Stimulated activated naive B cell treated with anti-CD40 and anti-IgM and Interleukin-4, amounts not matched to agents 10 μg/mL and 1 μg/mL and 100 μg/mL, for 72 hours (primary cell): ENCODE data around the gene GRIP1.

Source experiments
- ATAC-seq, 2 donors: fragments of 150-1000 bp; cut with Tn5 transposase; replicated peaks; 2 replicates each; pipeline ENCODE4 v1.10.0; 2021; ENCODE audit warnings: moderate library complexity in 1 of 2
- DNase-seq: peaks from one replicate; pipeline ENCODE4 v3.0.0; 2021
- H3K27ac Mint-ChIP-seq: one replicate; pipeline ENCODE4 v1.8.0; 2022; ENCODE audit warnings: mild to moderate bottlenecking, mixed read lengths
- H3K27me3 Mint-ChIP-seq, 2 donors: one replicate each; pipeline ENCODE4 v1.8.0; 2022; ENCODE audit warnings: mixed read lengths in 2 of 2
- H3K36me3 Mint-ChIP-seq, 2 donors: one replicate each; pipeline ENCODE4 v1.8.0; 2022; ENCODE audit warnings: mixed read lengths in 2 of 2, mild to moderate bottlenecking in 1 of 2
- H3K4me1 Mint-ChIP-seq, 2 donors: one replicate each; pipeline ENCODE4 v1.8.0; 2022; ENCODE audit warnings: mixed read lengths in 2 of 2, mild to moderate bottlenecking in 1 of 2
- H3K4me3 Mint-ChIP-seq, 2 donors: one replicate each; pipeline ENCODE4 v1.8.0; 2022; ENCODE audit warnings: mild to moderate bottlenecking in 2 of 2, mixed read lengths in 2 of 2, moderate library complexity in 1 of 2
- H3K9me3 Mint-ChIP-seq, 2 donors: one replicate each; pipeline ENCODE4 v1.8.0; 2022; ENCODE audit warnings: mixed read lengths in 2 of 2, mild to moderate bottlenecking in 1 of 2

The GRIP1 gene

GRCh38 chr12:66678338-66679275 lies at the start of gene GRIP1:
TSS of gene GRIP1 (minus strand) at chr12:66679076. CDS start at chr12:66678904, 172 bp downstream.
- Mint-ChIP-seq H3K27ac (no peak within 1 kb of the TSS), H3K9me3 (no peaks in the 10 kb centered on the region), H3K4me1 (peaks cover 16 to 34% of the 10 kb centered on the region in 2 donors), H3K4me3 (no peak within 1 kb of the TSS), H3K27me3 (peaks cover 5 to 9% of the 10 kb centered on the region in 2 donors), H3K36me3 (no peaks in the 10 kb centered on the region)
- DNase-seq = no peak
- ATAC-seq = no peak

- no peak for DNase-seq
- no peak overlapping the region for H3K4me3 Mint-ChIP-seq
- no peaks in the 10 kb centered on the region for H3K9me3 Mint-ChIP-seq
- no peaks in the 10 kb centered on the region for H3K36me3 Mint-ChIP-seq
- no peak for ATAC-seq
- no peak overlapping the region for H3K27ac Mint-ChIP-seq
- H3K4me1 Mint-ChIP-seq = peaks cover 7 to 25% of the 10 kb centered on the region in 2 donors
- no peaks in the 10 kb centered on the region for H3K27me3 Mint-ChIP-seq
These were observed 47.7 kb upstream of the GRIP1 start for GRCh38 chr12:66726556-66726955.

- H3K4me3 Mint-ChIP-seq = no peak overlapping the region
- DNase-seq (no peak), ATAC-seq (no peak)
- no peaks in the 10 kb centered on the region for H3K36me3 Mint-ChIP-seq
- no peak overlapping the region for H3K27ac Mint-ChIP-seq
- no peaks in the 10 kb centered on the region for H3K27me3 Mint-ChIP-seq
- peaks cover 7 to 25% of the 10 kb centered on the region in 2 donors for H3K4me1 Mint-ChIP-seq
- H3K9me3 Mint-ChIP-seq = no peaks in the 10 kb centered on the region
These were observed 46.2 kb upstream of the GRIP1 start for GRCh38 chr12:66725031-66725430.

- Mint-ChIP-seq H3K27me3 (no peaks in the 10 kb centered on the region), H3K27ac (no peak overlapping the region), H3K4me3 (no peak overlapping the region), H3K9me3 (no peaks in the 10 kb centered on the region), H3K36me3 (no peaks in the 10 kb centered on the region), H3K4me1 (peaks cover 7 to 25% of the 10 kb centered on the region in 2 donors)
- DNase-seq (no peak), ATAC-seq (no peak)
These were observed 45.7 kb upstream of the GRIP1 start for GRCh38 chr12:66724616-66725015.

- H3K4me1 Mint-ChIP-seq = peaks cover 7 to 25% of the 10 kb centered on the region in 2 donors
- DNase-seq = no peak
- no peaks in the 10 kb centered on the region for H3K27me3 Mint-ChIP-seq
- no peaks in the 10 kb centered on the region for H3K9me3 Mint-ChIP-seq
- no peak for ATAC-seq
- no peak overlapping the region for H3K4me3 Mint-ChIP-seq
- H3K27ac Mint-ChIP-seq = no peak overlapping the region
- H3K36me3 Mint-ChIP-seq = no peaks in the 10 kb centered on the region
These were observed 45.1 kb upstream of the GRIP1 start for GRCh38 chr12:66724026-66724425.

GRCh38 chr12:66719862-66720261 lies 41.0 kb upstream of the GRIP1 start:
- Mint-ChIP-seq H3K36me3 (peaks cover 1 to 2% of the 10 kb centered on the region in 2 donors), H3K9me3 (peaks cover 3% of the 10 kb centered on the region in 2 donors), H3K4me1 (peaks cover 4 to 10% of the 10 kb centered on the region in 2 donors), H3K27me3 (no peaks in the 10 kb centered on the region), H3K27ac (no peak overlapping the region), H3K4me3 (no peak overlapping the region)
- DNase-seq (no peak), ATAC-seq (no peak)

- H3K4me3 Mint-ChIP-seq = no peak overlapping the region
- no peak overlapping the region for H3K27ac Mint-ChIP-seq
- ATAC-seq (no peak), DNase-seq (no peak)
- H3K27me3 Mint-ChIP-seq = no peaks in the 10 kb centered on the region
- H3K4me1 Mint-ChIP-seq = peaks cover 11 to 16% of the 10 kb centered on the region in 2 donors
- H3K36me3 Mint-ChIP-seq = peaks cover 4 to 5% of the 10 kb centered on the region in 2 donors
- H3K9me3 Mint-ChIP-seq = peaks cover 6% of the 10 kb centered on the region in 2 donors
These were observed 38.3 kb upstream of the GRIP1 start for GRCh38 chr12:66717036-66717673.

GRCh38 chr12:66716522-66716921 lies 37.6 kb upstream of the GRIP1 start:
- DNase-seq (no peak), ATAC-seq (no peak)
- Mint-ChIP-seq H3K4me1 (peaks cover 9 to 16% of the 10 kb centered on the region in 2 donors), H3K9me3 (peaks cover 6% of the 10 kb centered on the region in 2 donors), H3K27ac (no peak overlapping the region), H3K36me3 (peaks cover 4 to 5% of the 10 kb centered on the region in 2 donors), H3K4me3 (no peak overlapping the region), H3K27me3 (no peaks in the 10 kb centered on the region)

GRCh38 chr12:66714709-66715108 lies 35.8 kb upstream of the GRIP1 start:
- Mint-ChIP-seq H3K36me3 (peaks cover 4 to 5% of the 10 kb centered on the region in 2 donors), H3K4me3 (peak overlapping the region; percentile 7 to 22), H3K4me1 (peaks cover 9 to 20% of the 10 kb centered on the region in 2 donors), H3K27ac (no peak overlapping the region), H3K27me3 (no peaks in the 10 kb centered on the region), H3K9me3 (peaks cover 6% of the 10 kb centered on the region in 2 donors)
- no peak for ATAC-seq
- DNase-seq = no peak

GRCh38 chr12:66713984-66714383 lies 35.1 kb upstream of the GRIP1 start:
- Mint-ChIP-seq H3K4me1 (peaks cover 11 to 25% of the 10 kb centered on the region in 2 donors), H3K9me3 (peaks cover 6% of the 10 kb centered on the region in 2 donors), H3K4me3 (peak overlapping the region in 1 of 2 donors; percentile 18), H3K27ac (no peak overlapping the region), H3K27me3 (no peaks in the 10 kb centered on the region), H3K36me3 (peaks cover 4 to 5% of the 10 kb centered on the region in 2 donors)
- DNase-seq = no peak
- ATAC-seq = no peak

- DNase-seq = no peak
- Mint-ChIP-seq H3K27me3 (peaks cover 0 to 9% of the 10 kb centered on the region in 2 donors), H3K4me1 (peaks cover 9 to 21% of the 10 kb centered on the region in 2 donors), H3K36me3 (peaks cover 4% of the 10 kb centered on the region in 2 donors), H3K4me3 (no peak overlapping the region), H3K27ac (no peak overlapping the region), H3K9me3 (peaks cover 3 to 5% of the 10 kb centered on the region in 2 donors)
- ATAC-seq = peak; percentile 82 to 88
These were observed 31.0 kb upstream of the GRIP1 start for GRCh38 chr12:66709893-66710292.

- DNase-seq = no peak
- peaks cover 0 to 1% of the 10 kb centered on the region in 2 donors for H3K9me3 Mint-ChIP-seq
- no peaks in the 10 kb centered on the region for H3K36me3 Mint-ChIP-seq
- no peak overlapping the region for H3K27ac Mint-ChIP-seq
- peaks cover 0 to 9% of the 10 kb centered on the region in 2 donors for H3K27me3 Mint-ChIP-seq
- peaks cover 6 to 17% of the 10 kb centered on the region in 2 donors for H3K4me1 Mint-ChIP-seq
- no peak for ATAC-seq
- no peak overlapping the region for H3K4me3 Mint-ChIP-seq
These were observed 30.5 kb upstream of the GRIP1 start for GRCh38 chr12:66709457-66709773.

- peaks cover 6 to 16% of the 10 kb centered on the region in 2 donors for H3K4me1 Mint-ChIP-seq
- peaks cover 0 to 1% of the 10 kb centered on the region in 2 donors for H3K9me3 Mint-ChIP-seq
- H3K27ac Mint-ChIP-seq = no peak overlapping the region
- DNase-seq (no peak), ATAC-seq (no peak)
- H3K36me3 Mint-ChIP-seq = no peaks in the 10 kb centered on the region
- H3K4me3 Mint-ChIP-seq = no peak overlapping the region
- H3K27me3 Mint-ChIP-seq = peaks cover 0 to 9% of the 10 kb centered on the region in 2 donors
These were observed 30.0 kb upstream of the GRIP1 start for GRCh38 chr12:66708704-66709456.
